Activated CD4-positive, alpha-beta T cell treated with anti-CD3 and anti-CD28 coated beads for 24 hours (primary cell): ENCODE data around the gene DYNLRB1.
A peak's percentile ranks its signal among the peaks of the same experiment; 100 is the strongest.

ENCODE experiments used
- DNase-seq, 2 donors: peaks; one replicate each; pipeline ENCODE4 v3.0.0-alpha.2; 2020; ENCODE audit warnings: low read depth in 2 of 2

The DYNLRB1 gene

GRCh38 chr20:34558320-34559218 lies 42.3 kb downstream of the DYNLRB1 start, which contains the start of gene MAP1LC3A:
MAP1LC3A (plus strand) TSS chr20:34558718; CDS start chr20:34558869, 151 bp downstream.
- DNase-seq = peak; percentile 84 to 86

- DNase-seq = no peak
Measured at GRCh38 chr20:34559311-34560140, 43.3 kb downstream of the DYNLRB1 start.

GRCh38 chr20:34560141-34560523 lies 43.9 kb downstream of the DYNLRB1 start:
- DNase-seq = no peak

- DNase-seq = no peak
Measured at GRCh38 chr20:34560614-34561013, 44.4 kb downstream of the DYNLRB1 start.

- no peak for DNase-seq
Measured at GRCh38 chr20:34561661-34562060, 45.4 kb downstream of the DYNLRB1 start.

GRCh38 chr20:34562641-34563040 lies 46.4 kb downstream of the DYNLRB1 start:
- no peak for DNase-seq

- no peak for DNase-seq
Measured at GRCh38 chr20:34564833-34565232, 48.6 kb downstream of the DYNLRB1 start.

- DNase-seq = no peak
Measured at GRCh38 chr20:34566978-34567891, 51.0 kb downstream of the DYNLRB1 start.

GRCh38 chr20:34567892-34568865 lies 52.0 kb downstream of the DYNLRB1 start:
- no peak for DNase-seq

- DNase-seq = no peak
Measured at GRCh38 chr20:34569598-34569997, 53.4 kb downstream of the DYNLRB1 start.

- no peak for DNase-seq
Measured at GRCh38 chr20:34570859-34571306, 54.7 kb downstream of the DYNLRB1 start.

- DNase-seq = no peak
Measured at GRCh38 chr20:34571753-34572152, 55.5 kb downstream of the DYNLRB1 start.

GRCh38 chr20:34573541-34574300 lies 57.5 kb downstream of the DYNLRB1 start:
- no peak for DNase-seq

- DNase-seq = no peak
Measured at GRCh38 chr20:34574426-34574825, 58.2 kb downstream of the DYNLRB1 start.

GRCh38 chr20:34574861-34575260 lies 58.6 kb downstream of the DYNLRB1 start:
- no peak for DNase-seq

- no peak for DNase-seq
Measured at GRCh38 chr20:34575271-34575670, 59.0 kb downstream of the DYNLRB1 start.

GRCh38 chr20:34575756-34576155 lies 59.5 kb downstream of the DYNLRB1 start:
- no peak for DNase-seq

GRCh38 chr20:34577061-34577460 lies 60.8 kb downstream of the DYNLRB1 start:
- DNase-seq = no peak

- DNase-seq = no peak
Measured at GRCh38 chr20:34578025-34578424, 61.8 kb downstream of the DYNLRB1 start.
